ENCODE measurements around the gene MBTPS1. TPM values are rescaled to one million over a fixed set of nuclear protein-coding genes. Genes with fewer than 3 reads are reported as not detected.

MBTPS1 gene
- total and polyA plus RNA-seq, 9 of the 15 experiments (the other 6 are each of a cell fraction or from before 2014, with no cell fraction given), result 2.8 to 57.6 (median 43.8) TPM

DNA sequence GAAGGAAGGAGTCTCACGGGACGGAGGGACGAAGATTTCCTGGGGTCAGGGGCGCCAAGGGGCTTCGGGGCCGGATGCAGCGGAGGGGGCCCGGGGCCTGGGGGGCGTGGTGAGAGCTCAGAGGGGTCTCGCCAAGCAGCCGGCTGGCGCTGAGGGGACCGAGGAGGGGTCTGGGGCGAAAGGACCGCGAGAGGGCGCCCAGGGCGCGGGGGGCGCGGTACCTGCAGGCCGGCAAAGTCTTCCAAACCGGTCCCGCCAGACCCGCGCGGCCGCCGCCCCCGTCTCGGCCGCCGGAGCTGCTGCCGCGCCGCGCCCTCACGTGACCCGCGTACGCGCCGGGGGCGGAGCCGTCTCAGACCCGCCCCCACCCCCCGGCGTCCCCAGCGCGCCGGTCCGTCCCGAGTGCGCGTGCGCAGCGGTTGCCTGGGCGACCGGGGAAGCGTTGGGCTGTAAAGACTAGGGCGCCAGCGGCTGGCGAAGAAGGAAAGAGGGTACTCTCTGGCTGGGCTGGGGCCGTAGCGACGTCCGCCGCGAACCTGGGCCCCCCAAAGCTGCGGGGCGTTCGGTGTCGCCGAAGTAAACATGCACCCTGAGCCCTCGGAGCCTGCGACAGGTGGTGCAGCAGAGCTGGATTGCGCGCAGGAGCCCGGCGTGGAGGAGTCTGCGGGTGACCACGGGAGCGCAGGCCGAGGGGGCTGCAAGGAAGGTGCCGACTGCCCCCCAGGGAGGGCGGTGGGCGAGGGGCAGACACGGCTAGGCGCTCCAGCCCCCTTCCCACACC lies 28.3 kb upstream of the MBTPS1 start, which contains the start of the genes DNAAF1 and HSDL1 (continued):
- TF ChIP-seq, protein P1, sequence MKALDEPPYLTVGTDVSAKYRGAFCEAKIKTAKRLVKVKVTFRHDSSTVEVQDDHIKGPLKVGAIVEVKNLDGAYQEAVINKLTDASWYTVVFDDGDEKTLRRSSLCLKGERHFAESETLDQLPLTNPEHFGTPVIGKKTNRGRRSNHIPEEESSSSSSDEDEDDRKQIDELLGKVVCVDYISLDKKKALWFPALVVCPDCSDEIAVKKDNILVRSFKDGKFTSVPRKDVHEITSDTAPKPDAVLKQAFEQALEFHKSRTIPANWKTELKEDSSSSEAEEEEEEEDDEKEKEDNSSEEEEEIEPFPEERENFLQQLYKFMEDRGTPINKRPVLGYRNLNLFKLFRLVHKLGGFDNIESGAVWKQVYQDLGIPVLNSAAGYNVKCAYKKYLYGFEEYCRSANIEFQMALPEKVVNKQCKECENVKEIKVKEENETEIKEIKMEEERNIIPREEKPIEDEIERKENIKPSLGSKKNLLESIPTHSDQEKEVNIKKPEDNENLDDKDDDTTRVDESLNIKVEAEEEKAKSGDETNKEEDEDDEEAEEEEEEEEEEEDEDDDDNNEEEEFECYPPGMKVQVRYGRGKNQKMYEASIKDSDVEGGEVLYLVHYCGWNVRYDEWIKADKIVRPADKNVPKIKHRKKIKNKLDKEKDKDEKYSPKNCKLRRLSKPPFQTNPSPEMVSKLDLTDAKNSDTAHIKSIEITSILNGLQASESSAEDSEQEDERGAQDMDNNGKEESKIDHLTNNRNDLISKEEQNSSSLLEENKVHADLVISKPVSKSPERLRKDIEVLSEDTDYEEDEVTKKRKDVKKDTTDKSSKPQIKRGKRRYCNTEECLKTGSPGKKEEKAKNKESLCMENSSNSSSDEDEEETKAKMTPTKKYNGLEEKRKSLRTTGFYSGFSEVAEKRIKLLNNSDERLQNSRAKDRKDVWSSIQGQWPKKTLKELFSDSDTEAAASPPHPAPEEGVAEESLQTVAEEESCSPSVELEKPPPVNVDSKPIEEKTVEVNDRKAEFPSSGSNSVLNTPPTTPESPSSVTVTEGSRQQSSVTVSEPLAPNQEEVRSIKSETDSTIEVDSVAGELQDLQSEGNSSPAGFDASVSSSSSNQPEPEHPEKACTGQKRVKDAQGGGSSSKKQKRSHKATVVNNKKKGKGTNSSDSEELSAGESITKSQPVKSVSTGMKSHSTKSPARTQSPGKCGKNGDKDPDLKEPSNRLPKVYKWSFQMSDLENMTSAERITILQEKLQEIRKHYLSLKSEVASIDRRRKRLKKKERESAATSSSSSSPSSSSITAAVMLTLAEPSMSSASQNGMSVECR (CRISPR knock-in tag; IDR thresholded peaks at IDR 0.05), result peak; percentile 95
- peak; percentile 35 for TF ChIP-seq POLR2B (IDR thresholded peaks at IDR 0.05; ENCODE audit: low read depth, partially characterized antibody)
- no peak for TF ChIP-seq MIER1 (IDR thresholded peaks at IDR 0.05; ENCODE audit: low read depth)
- no peak for TF ChIP-seq PTRF (tag; IDR thresholded peaks at IDR 0.05)
- TF ChIP-seq LCOR (CRISPR knock-in tag; IDR thresholded peaks at IDR 0.05), result 0 out of 2 replicates have a peak, but pooled peaks have one; percentile 8
- TF ChIP-seq GTF2E2 (tag; IDR thresholded peaks at IDR 0.05), result no peak
- TF ChIP-seq GATAD2B (IDR thresholded peaks at IDR 0.05; ENCODE audit: borderline replicate concordance), result peak; percentile 68
- TF ChIP-seq SMC3 (conservative IDR thresholded peaks at IDR 0.05; ENCODE audit: insufficient read depth, low read depth, low read length), result no peak
- peak; percentile 90 to 98 for TF ChIP-seq SIN3A (IDR thresholded peaks at IDR 0.05; ENCODE audit: borderline replicate concordance in 2 of 2, control insufficient read depth in 1 of 2, low read depth in 2 of 2, low read length in 2 of 2)
- TF ChIP-seq, protein P2, sequence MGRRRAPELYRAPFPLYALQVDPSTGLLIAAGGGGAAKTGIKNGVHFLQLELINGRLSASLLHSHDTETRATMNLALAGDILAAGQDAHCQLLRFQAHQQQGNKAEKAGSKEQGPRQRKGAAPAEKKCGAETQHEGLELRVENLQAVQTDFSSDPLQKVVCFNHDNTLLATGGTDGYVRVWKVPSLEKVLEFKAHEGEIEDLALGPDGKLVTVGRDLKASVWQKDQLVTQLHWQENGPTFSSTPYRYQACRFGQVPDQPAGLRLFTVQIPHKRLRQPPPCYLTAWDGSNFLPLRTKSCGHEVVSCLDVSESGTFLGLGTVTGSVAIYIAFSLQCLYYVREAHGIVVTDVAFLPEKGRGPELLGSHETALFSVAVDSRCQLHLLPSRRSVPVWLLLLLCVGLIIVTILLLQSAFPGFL (CRISPR knock-in tag; IDR thresholded peaks at IDR 0.05), result no peak
- no peak for TF ChIP-seq HMG20B (CRISPR knock-in tag; IDR thresholded peaks at IDR 0.05)
- no peak for TF ChIP-seq TARDBP (IDR thresholded peaks at IDR 0.05)
- TF ChIP-seq, protein P3, sequence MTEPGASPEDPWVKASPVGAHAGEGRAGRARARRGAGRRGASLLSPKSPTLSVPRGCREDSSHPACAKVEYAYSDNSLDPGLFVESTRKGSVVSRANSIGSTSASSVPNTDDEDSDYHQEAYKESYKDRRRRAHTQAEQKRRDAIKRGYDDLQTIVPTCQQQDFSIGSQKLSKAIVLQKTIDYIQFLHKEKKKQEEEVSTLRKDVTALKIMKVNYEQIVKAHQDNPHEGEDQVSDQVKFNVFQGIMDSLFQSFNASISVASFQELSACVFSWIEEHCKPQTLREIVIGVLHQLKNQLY (CRISPR knock-in tag; conservative IDR thresholded peaks at IDR 0.05), result no peak
- no peak for TF ChIP-seq XRCC5 (IDR thresholded peaks at IDR 0.05; ENCODE audit: low read depth, low read length)
- no peak for TF ChIP-seq NFXL1 (CRISPR knock-in tag; IDR thresholded peaks at IDR 0.05)
- TF ChIP-seq FOXP1 (CRISPR knock-in tag; IDR thresholded peaks at IDR 0.05), result no peak
- peak; percentile 66; the same call in 1 of the 2 replicates for TF ChIP-seq PHF8 (IDR thresholded peaks at IDR 0.05; ENCODE audit: borderline replicate concordance, low read length)
- TF ChIP-seq, protein P4, sequence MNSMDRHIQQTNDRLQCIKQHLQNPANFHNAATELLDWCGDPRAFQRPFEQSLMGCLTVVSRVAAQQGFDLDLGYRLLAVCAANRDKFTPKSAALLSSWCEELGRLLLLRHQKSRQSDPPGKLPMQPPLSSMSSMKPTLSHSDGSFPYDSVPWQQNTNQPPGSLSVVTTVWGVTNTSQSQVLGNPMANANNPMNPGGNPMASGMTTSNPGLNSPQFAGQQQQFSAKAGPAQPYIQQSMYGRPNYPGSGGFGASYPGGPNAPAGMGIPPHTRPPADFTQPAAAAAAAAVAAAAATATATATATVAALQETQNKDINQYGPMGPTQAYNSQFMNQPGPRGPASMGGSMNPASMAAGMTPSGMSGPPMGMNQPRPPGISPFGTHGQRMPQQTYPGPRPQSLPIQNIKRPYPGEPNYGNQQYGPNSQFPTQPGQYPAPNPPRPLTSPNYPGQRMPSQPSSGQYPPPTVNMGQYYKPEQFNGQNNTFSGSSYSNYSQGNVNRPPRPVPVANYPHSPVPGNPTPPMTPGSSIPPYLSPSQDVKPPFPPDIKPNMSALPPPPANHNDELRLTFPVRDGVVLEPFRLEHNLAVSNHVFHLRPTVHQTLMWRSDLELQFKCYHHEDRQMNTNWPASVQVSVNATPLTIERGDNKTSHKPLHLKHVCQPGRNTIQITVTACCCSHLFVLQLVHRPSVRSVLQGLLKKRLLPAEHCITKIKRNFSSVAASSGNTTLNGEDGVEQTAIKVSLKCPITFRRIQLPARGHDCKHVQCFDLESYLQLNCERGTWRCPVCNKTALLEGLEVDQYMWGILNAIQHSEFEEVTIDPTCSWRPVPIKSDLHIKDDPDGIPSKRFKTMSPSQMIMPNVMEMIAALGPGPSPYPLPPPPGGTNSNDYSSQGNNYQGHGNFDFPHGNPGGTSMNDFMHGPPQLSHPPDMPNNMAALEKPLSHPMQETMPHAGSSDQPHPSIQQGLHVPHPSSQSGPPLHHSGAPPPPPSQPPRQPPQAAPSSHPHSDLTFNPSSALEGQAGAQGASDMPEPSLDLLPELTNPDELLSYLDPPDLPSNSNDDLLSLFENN (IDR thresholded peaks at IDR 0.05; ENCODE audit: low read depth in 2 of 2, low read length in 2 of 2), result no peak
